ENCODE results near the gene CAMK2A. TPM values are rescaled to one million over a fixed set of nuclear protein-coding genes. Genes with fewer than 3 reads are reported as not detected.

The CAMK2A gene
- total RNA-seq, 4 donors from 2014 or later: not detected

DNA sequence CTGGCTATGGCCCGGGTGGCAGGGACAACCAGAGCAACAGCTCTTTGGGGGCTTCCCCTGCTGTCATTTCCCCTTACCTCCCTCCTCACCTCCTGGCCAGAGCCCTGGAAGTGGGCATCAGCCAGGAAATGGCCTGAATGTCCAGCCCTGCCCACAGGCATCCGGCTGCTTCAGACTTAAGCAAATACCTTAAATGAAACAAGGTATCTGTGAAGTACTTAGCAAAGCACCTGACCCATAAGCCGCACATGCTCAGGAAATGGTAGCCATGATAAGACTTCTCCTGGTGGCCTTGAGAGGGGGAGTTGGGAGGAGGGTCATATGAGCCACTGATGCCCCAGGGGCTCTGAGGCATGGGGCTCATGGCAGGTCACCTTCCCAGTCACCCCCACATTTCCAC lies 43.8 kb downstream of the CAMK2A start:
- TF ChIP-seq, protein P1, sequence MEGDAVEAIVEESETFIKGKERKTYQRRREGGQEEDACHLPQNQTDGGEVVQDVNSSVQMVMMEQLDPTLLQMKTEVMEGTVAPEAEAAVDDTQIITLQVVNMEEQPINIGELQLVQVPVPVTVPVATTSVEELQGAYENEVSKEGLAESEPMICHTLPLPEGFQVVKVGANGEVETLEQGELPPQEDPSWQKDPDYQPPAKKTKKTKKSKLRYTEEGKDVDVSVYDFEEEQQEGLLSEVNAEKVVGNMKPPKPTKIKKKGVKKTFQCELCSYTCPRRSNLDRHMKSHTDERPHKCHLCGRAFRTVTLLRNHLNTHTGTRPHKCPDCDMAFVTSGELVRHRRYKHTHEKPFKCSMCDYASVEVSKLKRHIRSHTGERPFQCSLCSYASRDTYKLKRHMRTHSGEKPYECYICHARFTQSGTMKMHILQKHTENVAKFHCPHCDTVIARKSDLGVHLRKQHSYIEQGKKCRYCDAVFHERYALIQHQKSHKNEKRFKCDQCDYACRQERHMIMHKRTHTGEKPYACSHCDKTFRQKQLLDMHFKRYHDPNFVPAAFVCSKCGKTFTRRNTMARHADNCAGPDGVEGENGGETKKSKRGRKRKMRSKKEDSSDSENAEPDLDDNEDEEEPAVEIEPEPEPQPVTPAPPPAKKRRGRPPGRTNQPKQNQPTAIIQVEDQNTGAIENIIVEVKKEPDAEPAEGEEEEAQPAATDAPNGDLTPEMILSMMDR (IDR thresholded peaks at IDR 0.05; ENCODE audit: low read depth): no peak

DNA sequence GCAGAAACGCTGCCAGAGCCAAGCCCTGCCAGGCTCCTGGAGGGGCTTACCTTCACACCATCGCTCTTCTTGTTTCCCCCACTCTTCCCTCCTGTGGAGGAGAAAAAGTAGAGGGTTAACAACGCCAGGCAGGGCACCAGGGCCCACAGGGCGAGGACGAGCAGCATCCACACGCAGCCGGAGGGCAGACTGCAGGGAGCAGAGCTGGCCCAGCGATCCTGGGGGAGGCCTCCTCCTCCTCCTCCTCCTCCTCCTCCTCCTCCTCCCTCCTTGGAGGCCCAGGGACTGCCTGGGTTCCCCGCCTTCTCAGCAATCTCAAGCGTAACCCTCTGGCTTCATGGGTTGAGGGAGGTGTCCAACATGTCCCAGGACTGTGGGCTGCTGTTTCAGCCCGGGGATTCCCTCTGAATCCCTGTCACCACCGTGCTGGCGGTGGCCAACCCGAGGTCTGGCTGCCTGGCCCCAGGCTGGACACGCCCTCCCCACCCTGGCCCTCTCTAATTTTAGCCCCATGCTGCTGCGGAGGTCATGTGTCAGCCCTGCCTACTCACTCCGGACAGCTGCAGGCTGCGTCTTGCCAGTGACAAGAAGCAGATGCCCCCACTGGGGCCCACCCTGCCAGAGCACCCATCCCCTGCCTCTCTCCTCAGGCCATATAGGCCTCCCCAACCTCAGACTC lies 44.3 kb downstream of the CAMK2A start:
- TF ChIP-seq, protein P1 (IDR thresholded peaks at IDR 0.05; ENCODE audit: low read depth): no peak

DNA sequence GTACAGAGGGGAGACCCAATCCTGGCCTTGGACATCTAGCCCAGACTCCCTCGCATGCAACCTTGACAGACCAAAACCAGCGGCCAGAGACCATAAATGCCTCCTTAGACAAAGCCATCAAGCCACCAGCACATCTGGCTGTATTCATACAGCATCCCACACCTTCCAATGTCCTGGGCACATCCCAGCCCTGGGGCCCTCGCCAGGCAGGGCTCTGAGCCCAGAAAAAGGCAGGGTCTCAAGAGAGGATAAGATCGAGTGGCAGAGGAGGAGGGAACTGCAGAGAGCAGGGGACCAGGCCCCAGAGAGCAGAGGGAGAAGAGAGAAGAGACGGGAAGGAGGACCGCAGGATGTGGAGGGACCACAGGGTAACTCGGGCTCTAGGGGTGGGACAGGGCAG lies 45.4 kb downstream of the CAMK2A start:
- TF ChIP-seq, protein P1 (IDR thresholded peaks at IDR 0.05; ENCODE audit: low read depth): no peak

DNA sequence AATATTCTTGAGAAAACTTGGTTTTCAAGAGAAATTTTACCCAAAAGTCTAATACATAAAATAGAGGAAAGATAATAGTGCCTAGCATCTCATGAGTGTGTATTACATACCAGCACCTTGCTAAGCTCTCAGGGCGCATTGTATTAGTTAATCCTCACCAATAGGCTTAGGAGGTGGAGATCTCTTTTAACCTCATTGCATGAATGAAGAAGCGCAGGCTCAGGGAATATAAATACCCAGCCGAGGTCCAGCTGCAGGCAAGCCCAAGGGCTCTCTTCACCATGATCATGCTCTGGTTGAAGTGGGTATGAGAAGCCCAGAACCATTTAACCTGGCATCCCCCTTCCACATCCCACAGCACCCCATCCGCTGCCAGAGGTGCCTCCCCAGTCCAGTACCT lies 46.0 kb downstream of the CAMK2A start:
- TF ChIP-seq, protein P1 (IDR thresholded peaks at IDR 0.05; ENCODE audit: low read depth): no peak

DNA sequence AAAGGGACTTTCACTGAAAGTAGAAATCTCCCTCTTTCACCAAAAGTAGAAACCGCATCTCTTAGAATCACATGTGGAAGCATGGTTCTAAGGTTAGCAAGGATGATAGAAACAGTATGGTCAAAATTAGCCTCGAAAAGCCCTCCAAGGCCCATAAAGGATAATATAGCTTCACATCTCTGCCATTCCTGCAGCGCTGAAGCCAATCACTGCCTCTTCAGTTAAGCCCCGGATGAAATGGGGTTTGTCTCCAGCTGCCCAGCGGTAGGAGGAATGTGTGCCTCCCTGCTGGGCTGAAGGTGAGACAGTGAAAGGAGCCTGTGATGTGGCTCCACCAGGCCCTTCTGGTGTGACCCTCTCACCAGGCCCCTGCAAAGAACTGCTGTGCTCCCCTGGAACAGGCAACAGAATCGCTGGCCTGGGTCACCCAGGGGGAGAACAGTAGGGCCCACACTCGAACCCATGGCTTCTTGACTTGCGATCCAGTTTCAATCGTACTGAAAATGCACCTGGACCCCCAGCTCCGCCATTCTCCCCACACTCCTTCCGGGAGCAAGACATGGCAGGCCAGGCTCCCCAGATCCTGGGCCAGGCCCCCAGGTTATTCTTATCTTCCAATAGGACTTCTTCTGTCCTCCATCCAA lies 47.2 kb downstream of the CAMK2A start:
- TF ChIP-seq, protein P1 (IDR thresholded peaks at IDR 0.05; ENCODE audit: low read depth): no peak

DNA sequence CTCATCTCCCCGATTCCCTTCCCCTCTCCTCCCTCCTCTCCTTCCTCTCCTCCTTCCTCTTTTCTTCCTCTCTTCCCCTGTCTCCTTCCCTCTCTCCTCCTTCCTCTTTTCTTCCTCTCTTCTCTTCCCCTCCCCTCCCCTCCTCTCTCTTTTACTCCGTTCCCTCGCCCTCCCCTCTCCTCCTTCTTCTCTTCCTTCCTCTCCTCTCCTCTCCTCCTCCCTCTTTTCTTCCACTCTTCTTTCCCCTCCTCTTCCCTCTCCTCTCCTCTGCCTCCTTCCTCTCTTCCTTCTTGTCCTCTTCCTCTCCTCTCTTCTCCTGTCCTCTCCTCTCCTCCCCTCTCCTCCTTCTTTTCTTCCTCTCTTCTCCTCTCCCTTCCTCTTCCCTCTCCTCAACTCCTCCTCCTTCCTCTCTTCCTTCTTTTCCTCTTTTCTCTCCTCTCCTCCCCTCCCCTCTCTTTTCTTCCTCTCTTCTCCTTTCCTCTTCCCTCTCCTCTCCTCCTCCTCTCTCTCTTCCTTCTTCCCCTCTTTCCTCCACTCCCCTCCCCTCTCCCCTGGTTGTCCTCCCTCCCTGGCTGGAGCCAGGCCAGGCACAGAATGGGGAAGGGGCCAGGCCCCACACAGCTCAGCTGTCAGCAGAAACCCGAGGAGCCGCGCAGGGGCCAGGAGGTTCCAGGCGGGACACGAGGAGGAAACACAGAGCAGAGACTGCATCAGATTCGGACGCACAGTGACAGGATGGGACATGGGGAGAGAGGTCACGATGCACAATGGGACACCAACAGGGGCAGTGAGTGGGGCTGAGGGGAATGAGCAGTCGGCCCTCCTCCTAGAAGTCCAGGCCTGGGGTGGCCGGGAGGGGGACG lies 48.0 kb downstream of the CAMK2A start:
- TF ChIP-seq, protein P1 (IDR thresholded peaks at IDR 0.05; ENCODE audit: low read depth): no peak

DNA sequence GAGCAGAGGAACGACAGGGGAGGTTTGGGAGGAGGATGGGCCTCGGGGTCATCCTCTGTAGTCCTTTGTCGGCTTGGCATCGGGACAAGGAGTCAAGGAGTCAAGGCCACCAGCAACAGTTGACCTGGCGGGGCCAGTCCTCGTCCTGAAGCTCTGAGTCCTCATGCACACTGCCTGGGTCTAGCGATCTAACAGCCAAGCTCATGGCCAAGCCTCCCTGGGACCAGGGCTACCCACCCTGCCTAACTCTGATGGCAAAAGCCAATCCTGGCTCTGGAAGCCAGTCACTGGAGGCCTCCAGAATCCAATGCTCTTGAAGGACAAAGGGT lies 49.8 kb downstream of the CAMK2A start:
- TF ChIP-seq, protein P1 (IDR thresholded peaks at IDR 0.05; ENCODE audit: low read depth): no peak

All from subcutaneous adipose tissue (tissue), 4 donors.